Measurements from ENCODE around the gene GLS2. TPM values are rescaled to one million over a fixed set of nuclear protein-coding genes. Genes with fewer than 3 reads are reported as not detected.
"Not testable (repeated sequence)": the region's sequence is repeated elsewhere in the genome, so short reads cannot be mapped to it uniquely, and the experiment has no call there.

Gene GLS2
- total RNA-seq, 2 donors from 2014 or later: 4.1 to 6.6 TPM

- TF ChIP-seq POLR2A (IDR thresholded peaks at IDR 0.05) (no peak), POLR2AphosphoS5 (IDR thresholded peaks at IDR 0.05) (peak; percentile 16)
- Histone ChIP-seq H3K36me3 (no peaks in the 10 kb centered on the region), H3K27me3 (replicated peaks; ENCODE audit: insufficient read depth) (no peaks in the 10 kb centered on the region), H3K9me3 (no peaks in the 10 kb centered on the region), H3K4me1 (replicated peaks) (no peaks in the 10 kb centered on the region), H3K27ac (peak overlapping the region; percentile 91 to 92), H3K4me3 (no peak overlapping the region)
- 74% methylated on average over 3 of the region's 3 CpGs for WGBS
- no peak for DNase-seq (ENCODE audit: low spot score)
- intact Hi-C loops (cut with DNase I): loop anchor here (5.0 kb wide), 1 partner anchor 117 kb away; no protein-coding TSS in a partner anchor
Observed at GRCh38 chr12:56520048-56520447, 32.1 kb upstream of the GLS2 start.

- Histone ChIP-seq H3K36me3 (no peaks in the 10 kb centered on the region), H3K9me3 (no peaks in the 10 kb centered on the region), H3K4me1 (replicated peaks) (no peaks in the 10 kb centered on the region), H3K4me3 (no peak overlapping the region), H3K27me3 (replicated peaks; ENCODE audit: insufficient read depth) (no peaks in the 10 kb centered on the region), H3K27ac (no peak overlapping the region)
- intact Hi-C loops (cut with DNase I): no loop called here
- DNase-seq (ENCODE audit: low spot score): no peak
- 52% methylated on average over 2 of the region's 2 CpGs for WGBS
- no peak for TF ChIP-seq POLR2AphosphoS5 (IDR thresholded peaks at IDR 0.05)
- TF ChIP-seq, protein P1, sequence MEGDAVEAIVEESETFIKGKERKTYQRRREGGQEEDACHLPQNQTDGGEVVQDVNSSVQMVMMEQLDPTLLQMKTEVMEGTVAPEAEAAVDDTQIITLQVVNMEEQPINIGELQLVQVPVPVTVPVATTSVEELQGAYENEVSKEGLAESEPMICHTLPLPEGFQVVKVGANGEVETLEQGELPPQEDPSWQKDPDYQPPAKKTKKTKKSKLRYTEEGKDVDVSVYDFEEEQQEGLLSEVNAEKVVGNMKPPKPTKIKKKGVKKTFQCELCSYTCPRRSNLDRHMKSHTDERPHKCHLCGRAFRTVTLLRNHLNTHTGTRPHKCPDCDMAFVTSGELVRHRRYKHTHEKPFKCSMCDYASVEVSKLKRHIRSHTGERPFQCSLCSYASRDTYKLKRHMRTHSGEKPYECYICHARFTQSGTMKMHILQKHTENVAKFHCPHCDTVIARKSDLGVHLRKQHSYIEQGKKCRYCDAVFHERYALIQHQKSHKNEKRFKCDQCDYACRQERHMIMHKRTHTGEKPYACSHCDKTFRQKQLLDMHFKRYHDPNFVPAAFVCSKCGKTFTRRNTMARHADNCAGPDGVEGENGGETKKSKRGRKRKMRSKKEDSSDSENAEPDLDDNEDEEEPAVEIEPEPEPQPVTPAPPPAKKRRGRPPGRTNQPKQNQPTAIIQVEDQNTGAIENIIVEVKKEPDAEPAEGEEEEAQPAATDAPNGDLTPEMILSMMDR (IDR thresholded peaks at IDR 0.05): no peak
Observed at GRCh38 chr12:56518570-56518969, 30.6 kb upstream of the GLS2 start.

GRCh38 chr12:56517854-56518253, 29.9 kb upstream of the GLS2 start:
- Histone ChIP-seq H3K4me1 (replicated peaks) (no peaks in the 10 kb centered on the region), H3K27me3 (replicated peaks; ENCODE audit: insufficient read depth) (no peaks in the 10 kb centered on the region), H3K4me3 (no peak overlapping the region), H3K9me3 (no peaks in the 10 kb centered on the region), H3K27ac (no peak overlapping the region), H3K36me3 (no peaks in the 10 kb centered on the region)
- no peak for DNase-seq (ENCODE audit: low spot score)
- 79% methylated on average over 2 of the region's 2 CpGs for WGBS
- intact Hi-C loops (cut with DNase I): no loop called here
- TF ChIP-seq, protein P1 (IDR thresholded peaks at IDR 0.05): no peak

GRCh38 chr12:56514014-56514318, 26.0 kb upstream of the GLS2 start:
- H3K36me3 ChIP-seq; intact Hi-C loops (cut with DNase I); H3K4me1 ChIP-seq (replicated peaks); H3K4me3 ChIP-seq; H3K27ac ChIP-seq; DNase-seq (ENCODE audit: low spot score); H3K27me3 ChIP-seq (replicated peaks; ENCODE audit: insufficient read depth); H3K9me3 ChIP-seq: not testable (repeated sequence)
- 58% methylated on average over 4 of the region's 4 CpGs for WGBS

DNA sequence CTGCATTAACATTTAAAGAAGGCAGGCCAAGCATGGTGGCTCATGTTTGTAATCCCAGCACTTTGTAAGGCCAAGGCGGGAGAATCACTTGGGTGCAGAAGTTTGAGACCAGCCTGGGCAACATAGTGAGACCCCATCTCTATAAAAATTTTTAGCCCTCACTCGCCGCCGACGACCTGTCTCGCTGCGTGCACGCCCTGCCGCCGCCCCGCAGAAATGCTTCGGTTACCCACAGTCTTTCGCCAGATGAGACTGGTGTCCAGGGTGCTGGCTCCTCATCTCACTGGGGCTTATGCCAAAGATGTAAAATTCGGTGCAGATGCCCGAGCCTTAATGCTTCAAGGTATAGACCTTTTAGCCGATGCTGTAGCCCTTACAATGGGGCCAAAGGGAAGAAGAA, 22.8 kb upstream of the GLS2 start:
- TF ChIP-seq POLR2AphosphoS5 (IDR thresholded peaks at IDR 0.05) (no peak), POLR2A (IDR thresholded peaks at IDR 0.05) (no peak)
- TF ChIP-seq, protein P1 (IDR thresholded peaks at IDR 0.05): no peak
- no peaks in the 10 kb centered on the region for H3K27me3 ChIP-seq (replicated peaks; ENCODE audit: insufficient read depth)
- intact Hi-C loops (cut with DNase I): no loop called here
- H3K4me3 ChIP-seq: no peak overlapping the region
- H3K4me1 ChIP-seq (replicated peaks): no peaks in the 10 kb centered on the region
- no peak overlapping the region for H3K27ac ChIP-seq
- H3K9me3 ChIP-seq: no peaks in the 10 kb centered on the region
- no peaks in the 10 kb centered on the region for H3K36me3 ChIP-seq
- WGBS: 88% methylated on average over 16 of the region's 16 CpGs
- DNase-seq (ENCODE audit: low spot score): no peak

DNA sequence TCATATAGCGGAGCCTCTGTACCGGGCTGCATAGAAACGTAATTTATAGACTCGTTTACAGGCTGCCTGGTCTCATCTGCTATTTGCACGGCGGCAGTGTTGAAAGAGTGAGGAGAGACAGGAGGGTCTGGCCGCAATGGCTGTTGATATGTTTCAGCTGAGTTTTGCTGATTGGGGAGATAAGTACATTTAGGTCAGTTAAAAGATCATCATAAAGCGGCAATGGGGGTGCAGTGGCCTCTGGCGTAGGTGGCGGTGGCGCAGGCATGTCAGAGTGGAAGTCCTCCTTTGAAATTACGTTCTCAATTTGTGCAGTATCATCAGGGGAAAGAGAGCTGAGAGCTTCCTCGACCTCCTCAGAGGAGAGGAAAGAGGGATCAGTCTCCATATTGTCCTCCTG, 11.9 kb upstream of the GLS2 start:
- WGBS: 67% methylated on average over 13 of the region's 13 CpGs
- H3K27me3 ChIP-seq (replicated peaks; ENCODE audit: insufficient read depth); H3K4me3 ChIP-seq; H3K9me3 ChIP-seq; intact Hi-C loops (cut with DNase I); H3K4me1 ChIP-seq (replicated peaks); H3K36me3 ChIP-seq; DNase-seq (ENCODE audit: low spot score); H3K27ac ChIP-seq: not testable (repeated sequence)

DNA sequence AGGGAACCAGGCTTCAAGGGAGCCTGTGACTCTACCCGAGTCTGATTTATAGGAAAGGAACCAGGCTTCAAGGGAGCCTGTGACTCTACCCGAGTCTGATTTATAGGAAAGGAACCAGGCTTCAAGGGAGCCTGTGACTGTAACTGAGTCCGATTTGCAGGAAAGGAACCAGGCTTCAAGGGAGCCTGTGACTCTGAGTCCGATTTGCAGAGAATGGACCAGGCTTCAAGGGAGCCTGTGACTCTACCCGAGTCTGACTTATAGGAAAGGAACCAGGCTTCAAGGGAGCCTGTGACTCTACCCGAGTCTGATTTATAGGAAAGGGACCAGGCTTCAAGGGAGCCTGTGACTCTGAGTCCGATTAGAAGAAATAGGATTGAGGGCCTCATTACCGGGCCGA, 11.5 kb upstream of the GLS2 start:
- WGBS: 74% methylated on average over 9 of the region's 9 CpGs
- H3K36me3 ChIP-seq; H3K4me3 ChIP-seq; DNase-seq (ENCODE audit: low spot score); H3K9me3 ChIP-seq; H3K4me1 ChIP-seq (replicated peaks); intact Hi-C loops (cut with DNase I); H3K27me3 ChIP-seq (replicated peaks; ENCODE audit: insufficient read depth); H3K27ac ChIP-seq: not testable (repeated sequence)

GRCh38 chr12:56498126-56498902, 10.4 kb upstream of the GLS2 start:
- 66% methylated on average over 14 of the region's 14 CpGs for WGBS
- H3K36me3 ChIP-seq; H3K4me1 ChIP-seq (replicated peaks); H3K27ac ChIP-seq; H3K4me3 ChIP-seq; DNase-seq (ENCODE audit: low spot score); intact Hi-C loops (cut with DNase I); H3K9me3 ChIP-seq; H3K27me3 ChIP-seq (replicated peaks; ENCODE audit: insufficient read depth): not testable (repeated sequence)

Data from prostate gland (tissue), 2 donors.